KOPT-K1 (cell line): ENCODE results near the gene GADL1.

Source experiments
- H3K27ac ChIP-seq: fragments of 200-600 bp; sonication (generic); 2 replicates; pipeline ENCODE4 v1.5.1; 2016; ENCODE audit warnings: antibody characterized with exemption, mild to moderate bottlenecking, low read depth, low read length; ENCODE audit not compliant: poor library complexity, severe bottlenecking
- H3K36me3 ChIP-seq: fragments of 200-600 bp; sonication (generic); 2 replicates; pipeline ENCODE4 v1.5.1; 2017; ENCODE audit warnings: antibody characterized with exemption, mild to moderate bottlenecking, low read length, moderate library complexity; ENCODE audit not compliant: insufficient read depth
- H3K9me3 ChIP-seq: fragments of 200-600 bp; sonication (generic); 2 replicates; pipeline ENCODE4 v1.5.1; 2017; ENCODE audit warnings: antibody characterized with exemption, low read length, mild to moderate bottlenecking; ENCODE audit not compliant: insufficient read depth, poor library complexity, severe bottlenecking

GADL1 gene

DNA sequence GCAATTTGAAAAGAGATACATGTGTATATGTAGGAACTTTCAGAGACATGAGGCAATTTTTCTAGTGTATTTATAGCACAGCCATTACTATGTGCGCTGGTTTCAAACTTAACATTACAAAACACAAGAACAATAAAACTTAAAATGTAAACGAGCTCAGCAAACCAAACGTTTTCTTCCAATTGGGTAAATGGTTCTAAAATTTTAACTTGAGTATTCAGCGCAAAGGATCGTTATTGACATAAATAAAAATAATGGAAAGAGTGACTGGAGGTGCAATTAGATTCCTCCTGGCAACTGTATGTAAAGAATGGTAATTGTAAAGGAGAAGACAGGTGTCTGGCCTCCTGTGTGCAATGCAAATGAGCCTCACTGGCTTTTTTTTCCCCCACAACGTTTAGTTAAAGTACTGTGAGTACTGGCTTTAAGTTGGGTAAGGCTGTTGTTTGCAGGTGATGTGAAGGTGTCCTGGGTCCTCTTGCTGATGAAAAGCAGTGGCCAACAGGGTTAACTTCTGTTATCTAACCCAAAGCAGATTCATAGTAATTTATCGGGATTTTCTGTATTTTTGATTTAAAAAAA lies 14.1 kb upstream of the GADL1 start:
- Histone ChIP-seq H3K36me3 (no peaks in the 10 kb centered on the region), H3K9me3 (no peaks in the 10 kb centered on the region), H3K27ac (no peak overlapping the region)

DNA sequence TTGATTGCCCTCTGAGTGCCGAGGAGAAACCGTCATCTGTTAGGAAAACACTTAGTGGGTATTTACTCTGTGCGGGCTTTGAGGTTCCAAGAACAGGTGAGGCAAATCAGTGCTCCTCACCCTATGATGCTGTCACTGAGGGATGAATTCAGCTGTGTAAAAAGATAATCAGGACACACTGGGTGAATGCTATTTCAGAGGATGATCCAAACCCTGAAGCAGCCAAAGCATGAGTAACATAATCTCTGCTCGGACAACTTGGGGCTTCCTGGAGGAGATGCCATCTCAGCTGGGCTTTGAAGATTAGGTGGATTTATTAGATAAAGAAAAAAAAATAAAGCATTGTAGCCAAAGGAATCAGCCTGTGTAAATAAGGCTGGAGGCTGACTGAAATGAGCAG lies 10.5 kb upstream of the GADL1 start:
- Histone ChIP-seq H3K36me3 (no peaks in the 10 kb centered on the region), H3K9me3 (no peaks in the 10 kb centered on the region), H3K27ac (no peak overlapping the region)

DNA sequence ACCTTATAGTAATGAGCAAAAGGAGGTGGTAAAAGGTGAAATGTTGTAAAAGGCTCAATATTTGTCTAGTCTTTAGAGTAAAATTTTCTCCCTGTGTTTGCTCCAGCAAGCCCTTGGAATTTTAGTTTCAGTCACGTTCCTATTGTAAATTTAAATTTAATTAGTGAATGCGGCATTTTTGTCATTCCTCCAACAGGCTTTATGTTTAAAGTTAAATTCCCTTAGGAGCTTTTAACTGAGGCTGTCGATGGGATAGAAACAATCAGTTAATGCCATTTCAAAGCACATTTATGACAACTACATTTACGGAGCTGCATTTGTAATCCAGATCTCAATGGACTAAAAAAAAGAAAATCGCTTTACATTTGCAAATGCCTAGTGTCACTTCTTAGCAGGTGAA lies 868 bp upstream of the GADL1 start:
- H3K27ac ChIP-seq = no peak overlapping the region
- H3K9me3 ChIP-seq = no peaks in the 10 kb centered on the region
- no peaks in the 10 kb centered on the region for H3K36me3 ChIP-seq

DNA sequence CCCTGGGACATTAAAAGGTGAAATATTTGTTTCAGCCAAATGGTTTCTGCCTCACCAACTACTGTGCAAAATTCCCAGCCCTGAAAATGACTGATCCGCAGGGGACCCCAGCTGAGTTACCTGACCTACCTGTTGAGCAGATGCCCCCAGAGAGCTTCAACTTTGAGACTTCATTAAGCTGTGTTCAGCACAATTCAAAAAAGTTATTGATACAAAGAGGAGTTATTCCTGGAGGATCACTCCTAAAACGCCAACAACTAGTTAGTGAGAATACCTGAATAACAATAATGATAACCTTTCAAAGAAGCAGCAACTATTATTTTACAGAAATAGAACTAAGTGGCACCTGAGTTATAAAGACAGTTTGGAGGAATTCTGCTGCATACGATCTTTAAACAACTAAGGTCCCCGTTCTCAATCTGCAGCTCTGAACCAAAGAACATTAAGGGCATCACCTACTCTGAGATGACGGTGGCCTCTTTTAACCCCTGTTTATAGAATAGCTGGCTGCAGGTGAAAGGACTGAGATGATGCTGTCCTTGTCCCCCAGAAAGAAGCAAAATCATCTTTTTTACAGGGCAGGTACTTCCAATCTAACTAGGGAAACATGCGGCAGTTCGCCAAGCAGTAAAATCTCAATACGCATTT lies 659 bp downstream of the GADL1 start:
- Histone ChIP-seq H3K9me3 (no peaks in the 10 kb centered on the region), H3K27ac (no peak overlapping the region), H3K36me3 (no peaks in the 10 kb centered on the region)

DNA sequence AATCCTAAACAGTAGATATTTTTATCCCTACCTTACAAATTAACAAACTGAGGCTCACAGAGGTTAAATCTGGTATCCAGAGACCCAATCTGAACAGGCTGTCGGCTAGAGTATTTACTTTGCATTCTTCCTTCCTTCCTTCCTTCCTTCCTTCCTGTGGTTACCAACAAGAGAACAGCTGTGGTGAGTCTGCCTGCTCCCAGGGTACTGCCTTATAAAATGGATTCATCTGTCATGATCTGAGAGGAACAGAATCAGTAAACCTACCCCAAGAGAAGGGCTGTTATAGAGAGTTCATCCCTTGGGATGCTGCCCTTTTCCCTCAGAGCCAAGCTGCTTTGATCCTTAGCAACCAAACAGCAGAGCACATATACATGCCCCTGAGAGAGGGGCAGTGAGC lies 3.6 kb downstream of the GADL1 start:
- H3K9me3 ChIP-seq = no peaks in the 10 kb centered on the region
- H3K27ac ChIP-seq = no peak overlapping the region
- no peaks in the 10 kb centered on the region for H3K36me3 ChIP-seq

DNA sequence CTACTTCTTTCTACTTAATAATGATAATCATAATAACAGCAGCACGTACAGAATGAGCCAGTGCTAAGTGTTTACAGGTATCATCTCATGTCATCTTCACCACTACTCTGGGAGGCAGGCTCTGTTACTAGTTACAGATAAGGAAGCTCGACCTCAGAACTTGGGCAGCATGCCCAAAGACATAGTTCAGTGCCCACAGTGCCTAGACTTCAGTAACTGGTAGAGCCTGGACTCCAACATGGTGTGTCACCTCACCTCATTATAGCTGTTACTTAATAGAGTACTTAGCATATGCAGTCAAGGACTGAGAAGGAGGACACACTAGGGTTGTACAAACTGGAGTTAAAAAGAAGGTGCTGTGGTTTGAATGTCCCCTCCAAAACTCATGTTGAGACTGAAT lies 7.6 kb downstream of the GADL1 start:
- no peaks in the 10 kb centered on the region for H3K36me3 ChIP-seq
- H3K27ac ChIP-seq = no peak overlapping the region
- peaks cover 5% of the 10 kb centered on the region for H3K9me3 ChIP-seq

DNA sequence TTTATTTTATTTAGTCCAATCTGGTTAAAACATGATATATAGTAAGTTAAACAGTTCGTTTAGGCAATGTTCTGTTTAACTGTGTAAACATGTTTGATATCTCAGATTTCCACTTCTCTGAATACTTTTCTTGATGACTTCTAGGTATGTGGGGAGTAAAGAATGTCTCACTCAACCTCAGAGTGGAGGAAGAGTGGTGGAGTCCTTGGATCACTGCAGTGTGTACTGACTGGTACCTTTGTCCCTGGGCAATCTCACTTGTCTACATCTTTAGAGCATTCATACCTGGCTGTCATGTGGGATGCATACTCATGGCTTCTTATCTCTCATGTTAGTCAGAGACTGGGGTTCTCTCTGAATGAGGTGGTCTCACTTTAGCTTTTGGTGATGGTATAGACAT lies 15.6 kb downstream of the GADL1 start:
- H3K9me3 ChIP-seq = peaks cover 10% of the 10 kb centered on the region
- no peak overlapping the region for H3K27ac ChIP-seq
- no peaks in the 10 kb centered on the region for H3K36me3 ChIP-seq

DNA sequence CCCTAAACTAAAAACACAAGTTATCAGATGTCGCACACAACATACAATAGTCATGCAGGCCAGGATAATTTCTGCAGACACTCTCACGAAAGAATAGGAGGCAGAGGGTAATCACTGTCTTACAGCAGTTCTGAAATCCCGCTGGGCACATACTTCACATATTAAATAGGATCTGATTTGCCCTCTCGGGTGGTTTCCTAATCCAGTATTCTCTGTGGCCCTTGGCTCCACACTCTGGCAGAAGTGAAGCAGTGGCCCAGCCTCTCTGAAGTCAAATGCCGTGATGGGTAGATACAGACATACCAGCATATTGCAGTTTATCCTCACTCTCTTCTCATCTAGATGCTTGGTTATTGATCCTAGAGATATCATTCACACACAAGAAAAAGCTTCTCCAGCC lies 19.0 kb downstream of the GADL1 start:
- Histone ChIP-seq H3K27ac (no peak overlapping the region), H3K36me3 (no peaks in the 10 kb centered on the region), H3K9me3 (peaks cover 6% of the 10 kb centered on the region)

DNA sequence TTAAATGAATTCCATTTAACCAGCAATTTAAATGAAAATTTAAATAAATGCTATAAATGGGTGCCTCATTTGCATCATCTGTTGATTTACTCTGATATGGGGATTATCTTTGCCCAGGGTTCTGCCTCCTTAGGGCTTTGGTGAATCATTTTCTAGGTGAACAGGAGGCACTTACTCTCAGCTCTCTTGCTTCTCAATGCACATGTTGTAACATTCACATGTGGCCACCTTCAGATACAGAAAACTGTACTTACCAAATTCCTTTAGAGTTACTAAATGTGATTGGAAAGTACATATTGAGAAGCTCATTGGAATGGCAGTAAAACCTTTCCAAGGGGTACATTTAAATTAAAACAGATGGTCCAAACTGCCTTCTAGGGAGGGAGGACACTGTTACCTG lies 20.8 kb downstream of the GADL1 start:
- Histone ChIP-seq H3K9me3 (no peaks in the 10 kb centered on the region), H3K27ac (no peak overlapping the region), H3K36me3 (no peaks in the 10 kb centered on the region)

DNA sequence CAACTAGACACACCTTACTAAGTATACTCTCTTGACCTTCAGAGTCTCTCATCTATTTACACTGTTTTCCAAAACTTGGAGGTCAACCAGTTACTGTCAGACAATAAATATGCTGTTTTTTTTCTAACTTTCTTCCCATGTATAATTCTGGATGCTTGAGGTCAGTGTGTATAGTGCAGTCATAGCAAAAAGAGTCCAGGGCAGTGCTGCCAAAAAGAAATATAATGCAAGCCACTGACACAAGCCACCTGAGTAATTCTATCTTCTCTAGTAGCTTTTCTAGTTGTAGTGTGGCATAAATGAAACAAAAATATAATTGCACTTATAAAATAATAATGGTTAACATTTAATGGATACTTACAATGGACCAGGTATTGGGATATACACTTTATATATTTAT lies 21.6 kb downstream of the GADL1 start:
- Histone ChIP-seq H3K9me3 (no peaks in the 10 kb centered on the region), H3K36me3 (no peaks in the 10 kb centered on the region), H3K27ac (no peak overlapping the region)

DNA sequence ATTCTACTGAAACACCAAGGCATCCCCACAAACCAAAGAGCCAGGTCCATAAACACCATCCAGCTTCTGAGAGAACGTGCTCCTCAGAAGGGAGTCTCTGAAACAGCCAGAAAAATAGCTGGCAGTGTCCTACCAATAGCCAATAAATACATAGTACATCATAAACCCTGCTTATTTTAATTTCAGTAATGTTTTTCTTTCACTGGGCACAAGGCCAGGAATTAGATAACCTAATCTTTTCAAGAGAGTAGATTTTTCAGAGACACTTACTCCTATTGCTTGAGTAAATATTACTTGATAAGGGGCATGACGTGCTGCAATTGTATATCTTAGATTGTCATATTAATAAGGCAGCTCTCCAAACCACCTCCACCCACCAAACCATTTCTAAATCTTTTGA lies 22.7 kb downstream of the GADL1 start:
- no peaks in the 10 kb centered on the region for H3K36me3 ChIP-seq
- no peak overlapping the region for H3K27ac ChIP-seq
- no peaks in the 10 kb centered on the region for H3K9me3 ChIP-seq

DNA sequence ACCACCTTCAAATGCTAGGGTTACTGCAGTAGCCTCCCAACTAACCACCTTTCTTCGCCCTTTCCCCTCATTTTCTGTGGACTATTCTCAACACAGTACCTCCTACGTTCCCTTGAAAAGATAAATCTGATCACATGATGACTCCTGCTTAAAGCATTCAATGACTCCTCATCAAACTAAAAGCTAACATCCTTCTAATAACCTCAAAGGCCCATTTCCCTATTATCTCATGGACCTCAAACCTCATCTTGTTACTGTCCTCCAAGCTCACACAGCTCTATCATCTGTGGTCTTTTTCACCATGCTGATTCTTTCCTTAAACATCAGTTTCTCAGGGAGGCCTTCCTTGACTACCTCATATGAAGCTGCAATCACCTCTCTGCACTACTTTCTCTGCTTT lies 29.6 kb downstream of the GADL1 start:
- Histone ChIP-seq H3K36me3 (no peaks in the 10 kb centered on the region), H3K27ac (no peak overlapping the region), H3K9me3 (no peaks in the 10 kb centered on the region)

DNA sequence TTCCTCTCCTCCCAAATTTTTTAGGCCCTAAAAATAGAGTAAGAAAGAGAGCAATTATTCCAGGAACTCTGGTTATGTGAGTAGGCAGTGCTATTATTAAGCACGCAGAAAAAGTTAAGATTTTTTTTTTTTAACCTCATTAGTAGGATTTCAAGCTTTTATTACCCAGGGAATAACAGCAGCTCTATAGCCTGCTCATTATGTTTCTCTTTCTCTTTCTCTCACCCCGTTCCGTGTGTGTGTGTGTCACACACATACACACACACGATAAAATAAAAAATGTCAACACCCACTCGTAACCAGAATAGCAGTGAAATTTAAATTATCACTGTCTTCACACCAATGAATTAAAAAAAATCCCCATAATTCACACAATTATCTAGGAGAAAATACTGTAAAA lies 30.3 kb downstream of the GADL1 start:
- H3K36me3 ChIP-seq = no peaks in the 10 kb centered on the region
- H3K27ac ChIP-seq = no peak overlapping the region
- no peaks in the 10 kb centered on the region for H3K9me3 ChIP-seq

DNA sequence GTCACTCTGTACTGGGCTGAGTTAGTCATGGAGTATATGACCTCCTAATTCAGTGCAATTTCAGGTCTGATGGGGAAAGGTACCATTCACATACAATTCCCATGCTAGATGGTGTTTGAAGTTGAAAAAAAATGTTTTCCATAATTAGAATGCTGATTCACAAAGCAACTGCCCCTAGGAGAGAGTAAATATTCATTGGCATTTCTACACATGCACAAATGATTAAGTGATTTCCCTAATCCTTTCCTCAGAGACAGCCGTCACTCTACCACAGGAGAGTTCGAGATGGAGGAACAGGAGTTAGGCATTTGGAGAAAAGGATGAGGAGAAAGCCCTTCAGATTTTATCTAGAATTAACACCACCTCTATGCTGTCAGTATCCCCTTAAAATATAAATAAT lies 32.5 kb downstream of the GADL1 start:
- Histone ChIP-seq H3K9me3 (no peaks in the 10 kb centered on the region), H3K36me3 (no peaks in the 10 kb centered on the region), H3K27ac (no peak overlapping the region)

DNA sequence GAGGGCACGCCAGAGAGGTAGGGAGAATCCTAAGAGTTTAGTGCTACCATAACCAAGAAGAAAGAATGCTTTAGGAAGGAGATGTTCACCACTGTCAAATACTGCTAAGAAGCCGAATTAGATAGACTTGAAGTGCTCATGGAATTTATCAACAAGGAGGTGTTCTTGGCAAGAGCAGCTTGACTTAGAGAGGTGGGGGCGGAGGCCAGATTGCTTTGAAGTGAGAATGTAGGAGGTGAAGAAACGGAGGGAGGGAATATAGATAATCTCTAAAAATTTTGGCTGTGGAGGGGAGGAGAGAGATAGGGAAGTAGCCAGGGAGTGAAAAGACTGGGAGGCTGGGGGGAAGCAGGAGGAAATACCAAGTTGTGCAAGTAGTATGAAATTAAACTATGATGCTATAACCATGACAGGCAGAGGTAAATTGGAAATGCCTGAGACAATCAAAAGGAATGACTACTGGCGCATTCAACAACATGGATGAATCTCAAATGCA lies 35.5 kb downstream of the GADL1 start:
- H3K9me3 ChIP-seq = no peaks in the 10 kb centered on the region
- no peak overlapping the region for H3K27ac ChIP-seq
- no peaks in the 10 kb centered on the region for H3K36me3 ChIP-seq
